ENCODE measurements around the gene SGCA.

The SGCA gene

DNA sequence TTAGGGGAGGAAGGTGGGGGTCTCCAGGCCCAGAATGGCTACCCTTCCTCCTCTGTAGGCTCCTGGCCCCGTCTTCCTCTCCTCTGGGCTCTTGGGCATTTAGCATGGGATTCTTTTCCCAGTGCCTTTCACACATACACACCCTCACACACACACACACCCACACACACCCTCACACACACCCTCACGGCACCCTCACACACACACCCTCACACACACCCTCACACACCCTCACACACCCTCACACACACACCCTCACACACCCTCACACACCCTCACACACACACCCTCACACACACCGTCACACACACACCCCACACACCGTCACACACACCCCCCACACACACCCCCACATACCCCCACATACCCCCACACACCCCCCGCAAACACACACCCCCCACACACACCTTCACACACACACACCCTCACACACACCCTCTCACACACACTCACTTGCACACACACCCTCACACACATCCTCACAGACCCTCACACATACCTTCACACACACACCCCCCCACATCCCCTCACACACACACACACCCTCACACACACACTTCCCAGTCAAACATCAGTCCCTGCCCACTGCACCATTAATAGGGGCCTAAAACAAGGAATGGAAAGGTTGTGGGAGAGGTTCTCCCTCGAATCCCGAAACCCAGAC lies 845 bp downstream of the SGCA start:
- in situ Hi-C loops (cut with MboI; ENCODE audit: low sequenced_read_pairs) = no loop called here

DNA sequence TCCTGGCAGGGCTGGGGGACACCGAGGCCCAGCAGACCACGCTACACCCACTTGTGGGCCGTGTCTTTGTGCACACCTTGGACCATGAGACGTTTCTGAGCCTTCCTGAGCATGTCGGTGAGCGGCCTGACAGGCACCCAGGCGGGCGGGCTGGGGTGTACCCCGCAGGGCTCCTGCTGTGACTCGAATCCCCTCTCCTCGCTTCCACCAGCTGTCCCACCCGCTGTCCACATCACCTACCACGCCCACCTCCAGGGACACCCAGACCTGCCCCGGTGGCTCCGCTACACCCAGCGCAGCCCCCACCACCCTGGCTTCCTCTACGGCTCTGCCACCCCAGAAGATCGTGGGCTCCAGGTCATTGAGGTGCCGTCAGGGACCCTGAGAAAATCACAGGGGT lies 1.6 kb downstream of the SGCA start:
- in situ Hi-C loops (cut with MboI; ENCODE audit: low sequenced_read_pairs) = no loop called here

DNA sequence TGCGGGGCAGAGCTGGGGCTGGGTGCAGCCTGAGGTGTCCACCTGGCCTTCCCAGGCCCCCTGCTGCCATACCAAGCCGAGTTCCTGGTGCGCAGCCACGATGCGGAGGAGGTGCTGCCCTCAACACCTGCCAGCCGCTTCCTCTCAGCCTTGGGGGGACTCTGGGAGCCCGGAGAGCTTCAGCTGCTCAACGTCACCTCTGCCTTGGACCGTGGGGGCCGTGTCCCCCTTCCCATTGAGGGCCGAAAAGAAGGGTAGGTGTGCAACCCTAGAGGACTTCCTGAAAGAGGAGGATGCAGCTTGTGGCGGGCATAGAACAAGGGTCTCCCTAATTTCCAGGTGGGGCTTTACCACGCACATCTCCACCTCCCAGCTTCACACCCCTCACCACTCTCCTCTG lies 2.5 kb downstream of the SGCA start:
- in situ Hi-C loops (cut with MboI; ENCODE audit: low sequenced_read_pairs) = no loop called here

DNA sequence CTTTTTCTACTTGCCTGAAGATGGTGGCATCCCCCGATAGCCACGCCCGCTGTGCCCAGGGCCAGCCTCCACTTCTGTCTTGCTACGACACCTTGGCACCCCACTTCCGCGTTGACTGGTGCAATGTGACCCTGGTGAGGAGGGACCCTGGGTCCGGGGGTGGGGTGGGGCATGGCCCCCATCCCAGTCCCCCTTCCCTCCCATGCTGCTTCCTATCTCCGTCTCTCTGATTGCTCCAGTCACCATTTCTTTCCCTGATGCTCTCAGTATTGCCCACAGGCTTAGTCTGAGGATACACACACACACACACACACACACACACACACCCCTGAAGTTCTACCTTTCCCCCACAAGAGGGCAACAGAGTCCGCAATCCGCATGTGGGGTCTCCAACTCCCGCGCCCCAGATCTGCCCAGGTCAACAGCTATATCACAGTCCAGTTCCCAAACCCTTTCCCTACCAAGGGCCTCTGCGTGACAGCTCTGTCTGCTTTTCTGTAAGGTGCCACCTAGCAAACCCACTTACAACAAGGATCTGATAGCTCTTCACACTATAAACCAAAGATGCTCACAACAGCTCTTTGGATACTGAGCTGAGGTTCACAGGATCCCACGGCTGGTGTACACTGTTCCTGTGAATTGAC lies 3.4 kb downstream of the SGCA start:
- in situ Hi-C loops (cut with MboI; ENCODE audit: low sequenced_read_pairs) = no loop called here

DNA sequence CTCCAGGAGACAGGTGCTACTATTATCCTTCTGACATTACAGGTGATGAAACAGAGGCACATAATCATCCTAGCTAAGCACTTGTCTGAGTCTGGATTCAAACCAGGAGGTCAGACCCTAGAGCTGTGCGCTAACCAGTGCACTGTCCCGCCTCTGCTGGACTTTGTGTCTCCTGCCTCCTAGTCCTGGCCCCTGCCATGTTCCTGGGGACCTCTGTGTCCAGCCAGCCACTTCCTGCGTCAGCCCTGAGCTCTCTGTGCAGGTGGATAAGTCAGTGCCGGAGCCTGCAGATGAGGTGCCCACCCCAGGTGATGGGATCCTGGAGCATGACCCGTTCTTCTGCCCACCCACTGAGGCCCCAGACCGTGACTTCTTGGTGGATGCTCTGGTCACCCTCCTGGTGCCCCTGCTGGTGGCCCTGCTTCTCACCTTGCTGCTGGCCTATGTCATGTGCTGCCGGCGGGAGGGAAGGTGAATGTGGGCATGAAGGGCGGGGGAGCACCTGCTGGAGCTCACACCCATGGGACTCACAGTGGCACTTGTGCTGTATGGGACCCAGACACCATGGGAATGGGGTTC lies 4.2 kb downstream of the SGCA start:
- in situ Hi-C loops (cut with MboI; ENCODE audit: low sequenced_read_pairs) = no loop called here

DNA sequence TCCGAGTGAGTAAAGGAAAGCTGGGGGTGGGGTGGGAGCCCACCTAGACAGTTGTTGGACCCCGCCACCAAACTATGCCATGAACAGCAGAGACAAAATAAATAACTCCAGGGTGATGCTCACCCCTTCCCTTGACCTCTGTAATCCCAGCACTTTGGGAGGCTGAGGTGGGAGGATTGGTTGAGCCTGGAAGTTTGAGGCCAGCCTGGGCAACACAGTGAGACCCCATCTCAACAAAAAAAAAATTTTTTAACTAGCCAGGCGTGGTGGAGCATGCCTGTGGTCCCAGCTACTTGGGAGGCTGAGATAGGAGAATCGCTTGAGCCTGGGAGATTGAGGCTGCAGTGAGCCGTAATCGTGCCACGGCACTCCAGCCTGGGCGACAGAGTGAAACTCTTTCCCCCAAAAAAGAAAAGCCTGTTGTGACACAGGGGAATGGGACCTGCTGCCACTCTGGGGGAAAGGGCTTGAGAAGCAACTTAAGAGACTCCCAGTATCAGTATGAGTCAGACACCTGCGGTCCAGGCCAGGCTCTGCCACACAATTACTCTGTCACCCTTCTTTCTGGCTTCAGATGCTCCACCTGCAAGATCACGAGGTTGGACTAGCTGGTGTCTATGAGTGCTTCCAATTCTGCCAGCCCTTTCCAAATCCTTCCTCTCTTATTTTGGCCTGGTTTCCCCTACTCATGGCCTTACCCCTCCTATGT lies 5.0 kb downstream of the SGCA start:
- in situ Hi-C loops (cut with MboI; ENCODE audit: low sequenced_read_pairs) = no loop called here

DNA sequence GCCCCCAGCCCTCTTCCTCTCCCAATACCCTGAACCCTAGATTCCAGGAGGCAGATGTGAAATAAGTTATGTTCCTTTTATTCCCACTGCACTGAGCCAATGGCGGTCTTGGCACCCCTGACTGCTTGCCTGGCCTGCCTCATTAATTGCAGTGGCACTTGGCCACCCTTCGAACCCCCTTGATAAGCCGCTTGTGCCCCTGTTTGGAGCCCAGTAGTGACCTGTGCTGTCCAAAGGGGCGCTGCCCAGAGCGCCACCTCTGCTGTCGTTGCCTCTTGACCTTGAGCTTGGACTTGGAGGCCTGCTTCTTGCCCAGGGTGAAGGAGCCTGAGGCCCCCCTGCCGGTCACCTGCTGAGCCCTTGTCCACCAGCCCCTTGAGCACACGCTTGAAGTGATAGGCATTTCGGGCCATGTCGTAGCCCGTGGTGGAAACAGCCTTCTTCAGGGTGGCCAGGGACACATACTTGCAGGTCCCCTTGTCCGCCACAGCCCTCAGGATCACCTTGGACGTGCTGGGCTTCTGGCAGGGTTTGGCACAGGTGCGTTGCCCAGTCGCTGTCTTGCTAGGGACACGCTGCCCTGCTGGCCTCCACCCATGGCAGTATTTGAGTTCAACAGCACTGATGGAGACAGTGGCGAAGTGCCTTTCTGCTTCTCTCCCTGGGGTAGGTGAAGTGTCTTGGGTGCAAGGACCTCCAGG lies 5.7 kb downstream of the SGCA start:
- in situ Hi-C loops (cut with MboI; ENCODE audit: low sequenced_read_pairs) = no loop called here

DNA sequence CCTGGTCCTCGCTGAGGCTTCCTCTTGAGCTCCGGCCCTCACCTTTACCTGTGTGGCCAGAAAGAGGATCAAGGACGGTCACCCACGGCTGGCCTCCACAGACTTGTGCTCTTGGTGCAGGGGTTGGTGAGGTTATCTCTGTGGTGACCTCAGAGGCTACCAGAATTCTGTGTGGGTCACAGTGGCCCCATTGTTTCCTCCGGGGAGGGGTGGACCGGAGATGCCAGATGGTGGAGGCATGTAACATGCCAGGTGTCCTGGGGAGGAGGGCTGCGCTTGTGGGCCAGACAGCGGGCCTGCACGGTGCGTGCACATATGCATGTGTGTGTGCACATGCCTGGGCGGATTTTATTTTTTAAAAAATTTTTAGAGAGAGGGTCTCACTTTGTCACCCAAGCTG lies 6.3 kb downstream of the SGCA start:
- in situ Hi-C loops (cut with MboI; ENCODE audit: low sequenced_read_pairs) = no loop called here

DNA sequence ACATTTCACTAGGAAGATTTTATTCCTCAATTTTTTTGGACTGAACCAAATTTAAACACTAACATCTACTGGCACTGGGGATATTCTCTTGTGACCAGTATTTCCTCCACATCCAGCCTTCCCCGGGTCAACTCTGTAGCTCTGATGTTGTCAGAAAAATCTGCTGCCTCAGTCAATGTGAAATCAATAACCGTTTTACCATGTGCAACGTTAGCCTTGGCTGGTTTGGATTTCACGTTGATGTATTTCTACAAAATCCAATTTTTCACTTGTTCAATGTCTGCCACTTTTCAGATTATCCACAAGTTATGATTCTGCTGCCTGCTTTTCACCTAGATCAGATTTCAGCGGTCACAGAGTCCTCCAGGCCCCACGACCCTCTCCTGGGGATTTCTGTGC lies 7.1 kb downstream of the SGCA start:
- in situ Hi-C loops (cut with MboI; ENCODE audit: low sequenced_read_pairs) = no loop called here

DNA sequence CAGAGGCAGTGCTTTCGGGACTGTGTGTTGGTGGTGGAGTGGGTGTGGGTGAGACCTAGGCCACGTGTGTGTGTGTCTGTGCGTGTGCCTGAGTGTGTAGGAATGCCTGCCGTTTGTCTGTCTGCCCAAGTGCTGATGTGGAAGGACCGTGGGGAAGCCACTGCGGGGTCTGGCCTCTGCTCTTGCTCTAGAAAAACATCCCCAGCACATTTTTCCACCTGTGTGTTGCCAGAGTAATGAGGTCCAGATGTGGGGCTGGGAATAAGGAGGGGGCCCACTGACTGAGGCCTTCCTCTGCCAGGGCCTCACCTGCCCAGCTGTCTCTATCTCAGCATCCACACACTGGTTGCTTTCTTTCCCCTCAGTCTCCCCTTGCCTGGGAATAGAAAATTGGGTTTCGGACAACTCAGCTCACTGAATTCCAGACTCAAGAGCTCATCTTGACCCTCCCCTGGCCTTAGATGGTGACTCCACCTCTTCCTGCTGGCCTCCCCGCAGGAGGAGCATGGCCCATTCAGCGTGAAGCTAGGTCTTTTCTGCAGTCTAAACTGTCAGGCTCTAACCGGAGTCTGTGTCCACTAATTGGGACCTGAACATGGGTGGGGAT lies 7.6 kb downstream of the SGCA start:
- in situ Hi-C loops (cut with MboI; ENCODE audit: low sequenced_read_pairs) = no loop called here

DNA sequence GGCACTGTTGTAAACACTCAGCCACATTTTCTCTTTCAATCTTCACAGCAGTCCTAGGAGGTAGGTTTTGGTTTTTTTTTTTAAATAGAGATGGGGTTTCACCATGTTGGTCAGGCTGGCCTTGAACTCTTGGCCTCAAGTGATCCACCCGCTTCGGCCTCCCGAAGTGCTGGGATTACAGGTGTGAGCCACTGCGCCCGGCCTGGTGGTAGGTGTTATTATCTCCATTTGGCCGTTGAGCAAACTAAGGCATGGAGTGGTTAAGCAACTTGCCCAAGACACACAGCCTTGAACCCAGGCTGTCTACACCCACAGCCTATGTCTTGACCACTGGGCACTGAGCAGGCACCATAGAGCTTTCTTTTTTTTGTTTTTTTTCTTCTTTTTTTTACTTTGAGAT lies 8.6 kb downstream of the SGCA start:
- in situ Hi-C loops (cut with MboI; ENCODE audit: low sequenced_read_pairs) = no loop called here

DNA sequence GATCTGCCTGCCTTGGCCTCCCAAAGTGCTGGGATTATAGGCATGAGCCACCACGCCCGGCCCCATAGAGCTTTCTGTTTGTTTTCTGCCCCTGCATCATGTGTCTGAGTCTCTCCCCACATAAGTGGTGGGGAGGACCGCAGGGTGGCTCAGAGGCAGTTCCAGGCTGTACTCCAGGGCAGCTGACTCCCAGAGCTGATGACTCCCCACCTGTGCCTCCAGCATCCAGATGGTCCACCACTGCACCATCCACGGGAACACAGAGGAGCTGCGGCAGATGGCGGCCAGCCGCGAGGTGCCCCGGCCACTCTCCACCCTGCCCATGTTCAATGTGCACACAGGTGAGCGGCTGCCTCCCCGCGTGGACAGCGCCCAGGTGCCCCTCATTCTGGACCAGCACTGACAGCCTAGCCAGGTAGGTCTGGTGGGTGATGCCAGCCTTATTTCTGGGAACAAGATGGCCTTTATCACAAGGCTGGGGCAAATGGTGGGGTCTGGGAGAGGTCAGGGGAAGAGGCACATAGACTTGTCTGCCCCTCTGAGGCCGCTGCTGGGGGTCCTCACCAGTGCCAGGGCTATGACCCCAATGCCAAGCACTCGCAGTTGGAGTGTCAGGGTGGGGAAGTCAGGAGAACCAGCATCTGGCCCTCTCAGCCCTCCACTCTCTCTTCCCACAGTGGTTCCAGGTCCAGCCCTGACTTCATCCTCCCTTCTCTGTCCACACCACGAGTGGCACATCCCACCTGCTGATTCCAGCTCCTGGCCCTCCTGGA lies 9.4 kb downstream of the SGCA start:
- in situ Hi-C loops (cut with MboI; ENCODE audit: low sequenced_read_pairs) = no loop called here

DNA sequence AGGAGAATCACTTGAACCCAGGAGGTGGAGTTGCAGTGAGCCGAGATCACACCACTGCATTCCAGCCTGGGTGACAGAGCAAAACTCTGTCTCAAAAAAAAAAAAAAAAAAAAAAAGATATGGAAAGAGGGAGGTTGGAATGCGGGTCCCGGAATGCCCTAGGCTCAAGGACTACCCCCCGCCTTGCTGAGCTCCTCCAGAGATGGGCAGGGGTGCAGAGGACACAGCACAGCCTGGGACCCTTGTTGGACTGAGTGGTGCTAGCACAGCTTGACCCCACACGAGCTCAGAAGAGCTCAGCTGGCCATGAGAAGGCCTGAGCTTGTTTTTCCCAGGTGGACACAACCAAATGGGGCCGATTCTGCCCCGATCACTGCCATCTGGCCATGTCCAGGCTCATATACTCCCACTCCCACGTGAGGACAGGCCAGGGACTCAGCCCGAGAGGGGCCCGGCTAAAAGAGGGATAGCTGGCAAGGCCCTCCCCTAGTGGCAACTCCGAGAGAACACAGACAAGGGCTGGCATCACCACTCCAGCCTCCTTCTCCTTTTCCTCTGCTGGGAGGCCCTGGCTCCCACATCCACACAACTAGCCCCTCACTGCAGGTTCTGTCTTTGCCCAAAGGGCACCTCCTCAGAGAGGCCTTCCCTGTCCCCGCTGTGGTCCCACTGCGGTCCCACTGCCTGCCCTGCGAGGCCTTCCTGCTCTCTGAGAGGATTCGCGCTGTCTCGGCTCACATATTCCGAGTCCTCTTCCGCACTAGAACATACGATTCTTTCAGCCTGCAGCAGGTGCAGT lies 11.0 kb downstream of the SGCA start:
- in situ Hi-C loops (cut with MboI; ENCODE audit: low sequenced_read_pairs) = no loop called here

DNA sequence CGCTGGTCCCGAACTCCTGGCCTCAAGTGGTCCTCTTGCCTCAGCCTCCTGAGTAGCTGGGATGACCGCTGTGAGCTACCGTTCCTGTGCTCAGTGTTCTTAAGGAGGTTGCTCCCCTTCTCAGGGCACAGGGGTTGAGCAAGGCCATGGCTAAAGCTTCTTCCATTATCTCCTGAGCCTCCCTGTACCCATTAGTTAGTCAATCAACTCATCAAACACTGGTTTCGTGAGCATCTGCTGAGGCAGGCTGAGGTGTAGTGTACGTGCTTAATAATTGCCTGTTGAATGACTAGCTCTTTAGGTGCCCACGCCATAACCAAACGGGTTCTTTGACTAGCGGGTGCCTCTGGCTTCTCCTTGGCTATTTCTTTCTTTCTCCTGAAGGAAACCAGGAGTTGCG lies 11.7 kb downstream of the SGCA start:
- in situ Hi-C loops (cut with MboI; ENCODE audit: low sequenced_read_pairs) = no loop called here

DNA sequence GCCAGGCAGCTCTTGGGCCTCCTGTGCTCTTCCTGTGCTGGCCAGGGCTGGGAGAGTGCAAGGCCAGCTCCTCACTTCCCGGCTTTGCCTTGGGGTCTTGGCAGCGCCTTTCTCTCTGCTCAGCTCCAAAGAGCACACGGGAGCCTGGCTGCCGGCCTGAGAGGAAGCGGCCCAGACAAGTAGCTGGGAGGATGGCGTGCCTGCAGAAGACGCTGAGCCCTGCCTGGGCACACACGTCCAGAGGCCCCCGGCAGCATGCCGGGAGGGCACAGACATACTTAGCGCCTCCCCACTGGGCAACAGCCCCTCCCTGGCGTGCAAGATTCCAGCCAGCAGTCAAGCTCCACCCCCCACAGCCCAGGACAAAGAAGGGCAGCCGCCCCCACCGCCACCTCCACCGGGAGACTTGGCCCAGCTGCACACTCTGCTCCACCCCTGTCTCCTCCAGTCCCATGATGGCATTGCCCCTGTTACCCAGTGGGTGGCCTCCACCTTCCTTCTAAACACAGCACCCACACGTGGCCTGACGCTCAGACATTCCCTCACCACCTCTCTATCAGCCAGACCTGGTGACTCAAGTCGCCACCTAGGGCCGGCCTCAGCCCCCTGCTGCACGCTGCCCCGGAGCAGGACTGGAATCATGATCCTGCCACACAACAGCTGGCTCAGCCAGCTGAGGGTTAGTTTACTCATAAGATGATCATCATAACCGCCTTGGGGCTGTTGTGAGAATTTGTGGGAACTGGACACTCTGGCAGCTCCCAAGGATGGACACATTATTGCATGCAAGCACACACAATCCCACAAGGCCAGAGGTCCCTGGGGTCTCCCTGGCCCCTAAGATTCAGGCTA lies 12.4 kb downstream of the SGCA start:
- in situ Hi-C loops (cut with MboI; ENCODE audit: low sequenced_read_pairs) = no loop called here

DNA sequence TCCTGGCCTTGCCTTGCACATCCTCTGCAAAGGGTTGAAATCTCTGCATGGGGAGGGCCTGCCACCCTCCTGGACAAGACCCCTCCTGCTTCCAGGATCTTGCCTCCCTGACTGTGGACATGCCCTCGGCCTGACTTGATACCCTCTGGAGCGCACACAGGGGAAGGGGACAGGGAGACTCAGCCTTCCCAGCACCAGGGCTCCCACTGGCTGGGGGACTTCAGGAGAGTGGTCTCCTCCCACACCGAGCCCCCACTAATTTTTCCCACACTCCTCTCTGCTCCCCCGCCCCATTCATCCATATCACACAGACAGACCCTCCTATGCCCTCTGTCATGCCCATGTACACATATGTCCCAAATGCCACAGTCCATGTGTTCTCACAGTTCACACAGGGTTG lies 14.3 kb downstream of the SGCA start:
- in situ Hi-C loops (cut with MboI; ENCODE audit: low sequenced_read_pairs) = no loop called here

DNA sequence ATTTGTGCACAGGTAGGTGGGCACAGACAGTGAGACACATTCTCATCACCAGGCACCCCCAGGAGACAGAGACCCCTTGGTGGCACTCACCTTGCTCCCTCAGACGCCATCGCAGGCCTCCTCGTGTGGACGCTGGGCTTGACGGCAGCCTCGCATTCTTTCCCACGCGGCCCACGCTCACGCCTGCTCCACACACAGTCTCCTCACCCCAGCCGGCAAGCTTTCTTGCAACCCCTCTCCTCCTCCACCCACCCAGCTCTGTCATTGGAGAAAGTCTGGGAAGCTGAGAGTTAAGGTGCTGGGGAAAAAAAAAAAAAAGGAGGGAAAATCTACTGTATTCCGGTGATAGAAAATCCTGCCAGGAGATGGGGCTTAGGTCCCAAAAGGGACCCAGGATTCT lies 14.8 kb downstream of the SGCA start:
- in situ Hi-C loops (cut with MboI; ENCODE audit: low sequenced_read_pairs) = no loop called here

DNA sequence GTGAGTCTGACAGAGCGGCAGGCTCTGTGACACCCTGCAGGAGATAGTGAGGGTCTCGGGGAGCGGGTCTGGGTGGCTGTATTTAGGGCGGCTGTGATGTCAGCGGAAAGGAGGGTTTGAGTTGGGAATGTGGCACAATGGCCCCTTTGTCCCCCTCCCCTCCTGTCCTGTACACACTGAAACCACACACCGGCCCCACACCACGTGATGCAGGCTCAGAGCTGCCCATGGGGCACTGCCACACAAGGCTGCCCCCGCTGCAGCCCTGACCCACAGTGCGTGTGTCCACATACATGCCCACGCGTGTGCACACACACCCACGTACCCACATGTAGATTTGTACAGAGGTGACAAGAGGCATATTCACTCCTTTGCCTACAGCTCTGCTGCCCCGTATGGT lies 15.3 kb downstream of the SGCA start:
- in situ Hi-C loops (cut with MboI; ENCODE audit: low sequenced_read_pairs) = no loop called here

Data from HL-60/S4 treated with phorbol 12-myristate 13-acetate at 8.2 ng/mL for 4 days and 3 days (cell line).